Activated B cell treated with CpG ODN at 0.5 μM for 24 hours (primary cell): ENCODE results near the gene FYN. TPM values are rescaled to one million over a fixed set of nuclear protein-coding genes. Genes with fewer than 3 reads are reported as not detected.

ENCODE experiments used
- ATAC-seq: fragments of 200-7000 bp; cut with Tn5 transposase; one replicate; pipeline ENCODE4 v1.10.0; 2021; ENCODE audit warnings: low read depth, mild to moderate bottlenecking, moderate library complexity
- CTCF ChIA-PET: fragments of 350-600 bp; sonication (Branson Sonifier 250); formaldehyde crosslinking; loops from one replicate; lab custom pipeline; 2021; ENCODE audit warnings: antibody characterized with exemption; lab: Charles Lee
- POLR2A ChIA-PET: fragments of 350-600 bp; sonication (Branson Sonifier 250); formaldehyde crosslinking; loops from one replicate; lab custom pipeline; 2021; ENCODE audit warnings: antibody characterized with exemption; lab: Charles Lee
- DNase-seq: peaks from one replicate; pipeline ENCODE4 v3.0.0; 2022
- H3K27ac Mint-ChIP-seq: one replicate; pipeline ENCODE4 v1.8.0; 2020; ENCODE audit warnings: mixed read lengths
- H3K27me3 Mint-ChIP-seq: one replicate; pipeline ENCODE4 v1.8.0; 2021; ENCODE audit warnings: mixed read lengths
- H3K36me3 Mint-ChIP-seq: one replicate; pipeline ENCODE4 v1.8.0; 2021; ENCODE audit warnings: low read depth, mixed read lengths
- H3K4me1 Mint-ChIP-seq: one replicate; pipeline ENCODE4 v1.8.0; 2021; ENCODE audit warnings: mixed read lengths
- H3K4me3 Mint-ChIP-seq: one replicate; pipeline ENCODE4 v1.8.0; 2020; ENCODE audit warnings: mild to moderate bottlenecking, mixed read lengths
- H3K9me3 Mint-ChIP-seq: one replicate; pipeline ENCODE4 v1.8.0; 2020; ENCODE audit warnings: mixed read lengths
- intact Hi-C: fragments of 100-400 bp; cut with micrococcal nuclease; formaldehyde crosslinking; loops from one replicate; pipeline ENCODE4 v1.15.1; 2024
- total RNA-seq: library from RNA; stranded (reverse); gene quantifications from 2 replicates; pipeline ENCODE4 v1.2.3, GENCODE V29; 2022
- TF ChIP-seq, protein P1 (sequence below): fragments of 200-600 bp; IDR thresholded peaks from one replicate; pipeline ENCODE4 v1.8.0; 2022; ENCODE audit warnings: antibody characterized with exemption, mild to moderate bottlenecking

FYN gene
- total RNA-seq, 1 donor from 2014 or later = 64.7 TPM

DNA sequence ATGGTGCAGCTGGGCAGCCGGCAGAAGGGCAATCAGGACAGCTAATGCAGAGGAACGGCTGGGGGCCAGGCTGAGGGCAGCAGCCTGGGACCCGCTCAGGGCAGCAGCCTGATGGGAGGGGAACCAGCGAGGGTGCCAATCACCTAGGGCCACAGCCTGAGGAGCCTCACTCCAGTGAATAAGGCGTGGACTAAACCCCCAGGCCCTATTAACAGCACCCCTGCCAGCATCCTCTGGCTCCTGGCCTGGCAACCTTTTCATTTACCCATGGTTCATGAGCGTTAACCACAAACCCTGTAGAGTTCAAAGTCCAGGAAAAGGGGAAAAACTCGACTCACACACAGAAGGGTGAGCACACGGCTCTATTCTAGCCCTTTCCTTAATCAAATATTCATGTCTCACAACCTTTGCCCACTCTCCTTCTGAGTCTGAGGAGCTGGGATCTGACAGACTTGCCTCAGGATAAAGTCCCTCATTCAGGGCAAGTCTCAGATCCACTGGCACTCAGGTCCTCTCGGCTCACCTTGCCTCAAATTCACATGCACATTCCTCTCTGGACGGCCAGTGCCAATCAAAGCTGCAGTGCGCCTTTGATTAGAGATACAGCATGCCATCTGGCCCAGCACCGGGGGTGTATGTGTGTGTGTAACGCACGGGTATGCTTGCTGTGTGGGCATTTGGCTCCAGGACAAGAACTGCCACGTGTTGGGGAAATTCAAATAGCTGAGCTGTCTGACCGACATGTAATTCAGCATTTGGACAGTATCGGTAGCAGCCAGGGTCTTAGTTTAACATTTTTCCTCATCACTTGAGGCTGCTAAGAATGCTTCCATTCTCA, 180.7 kb downstream of the FYN start:
- TF ChIP-seq, protein P1, sequence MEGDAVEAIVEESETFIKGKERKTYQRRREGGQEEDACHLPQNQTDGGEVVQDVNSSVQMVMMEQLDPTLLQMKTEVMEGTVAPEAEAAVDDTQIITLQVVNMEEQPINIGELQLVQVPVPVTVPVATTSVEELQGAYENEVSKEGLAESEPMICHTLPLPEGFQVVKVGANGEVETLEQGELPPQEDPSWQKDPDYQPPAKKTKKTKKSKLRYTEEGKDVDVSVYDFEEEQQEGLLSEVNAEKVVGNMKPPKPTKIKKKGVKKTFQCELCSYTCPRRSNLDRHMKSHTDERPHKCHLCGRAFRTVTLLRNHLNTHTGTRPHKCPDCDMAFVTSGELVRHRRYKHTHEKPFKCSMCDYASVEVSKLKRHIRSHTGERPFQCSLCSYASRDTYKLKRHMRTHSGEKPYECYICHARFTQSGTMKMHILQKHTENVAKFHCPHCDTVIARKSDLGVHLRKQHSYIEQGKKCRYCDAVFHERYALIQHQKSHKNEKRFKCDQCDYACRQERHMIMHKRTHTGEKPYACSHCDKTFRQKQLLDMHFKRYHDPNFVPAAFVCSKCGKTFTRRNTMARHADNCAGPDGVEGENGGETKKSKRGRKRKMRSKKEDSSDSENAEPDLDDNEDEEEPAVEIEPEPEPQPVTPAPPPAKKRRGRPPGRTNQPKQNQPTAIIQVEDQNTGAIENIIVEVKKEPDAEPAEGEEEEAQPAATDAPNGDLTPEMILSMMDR = no peak
- intact Hi-C loops = no loop called here
- no peak overlapping the region for H3K4me3 Mint-ChIP-seq
- H3K27me3 Mint-ChIP-seq = no peaks in the 10 kb centered on the region
- ChIA-PET CTCF (no interaction called here), POLR2A (no interaction called here)
- no peak for DNase-seq
- H3K4me1 Mint-ChIP-seq = no peaks in the 10 kb centered on the region
- H3K27ac Mint-ChIP-seq = no peak overlapping the region
- ATAC-seq = no peak
- no peaks in the 10 kb centered on the region for H3K9me3 Mint-ChIP-seq
- peaks cover 83% of the 10 kb centered on the region for H3K36me3 Mint-ChIP-seq

DNA sequence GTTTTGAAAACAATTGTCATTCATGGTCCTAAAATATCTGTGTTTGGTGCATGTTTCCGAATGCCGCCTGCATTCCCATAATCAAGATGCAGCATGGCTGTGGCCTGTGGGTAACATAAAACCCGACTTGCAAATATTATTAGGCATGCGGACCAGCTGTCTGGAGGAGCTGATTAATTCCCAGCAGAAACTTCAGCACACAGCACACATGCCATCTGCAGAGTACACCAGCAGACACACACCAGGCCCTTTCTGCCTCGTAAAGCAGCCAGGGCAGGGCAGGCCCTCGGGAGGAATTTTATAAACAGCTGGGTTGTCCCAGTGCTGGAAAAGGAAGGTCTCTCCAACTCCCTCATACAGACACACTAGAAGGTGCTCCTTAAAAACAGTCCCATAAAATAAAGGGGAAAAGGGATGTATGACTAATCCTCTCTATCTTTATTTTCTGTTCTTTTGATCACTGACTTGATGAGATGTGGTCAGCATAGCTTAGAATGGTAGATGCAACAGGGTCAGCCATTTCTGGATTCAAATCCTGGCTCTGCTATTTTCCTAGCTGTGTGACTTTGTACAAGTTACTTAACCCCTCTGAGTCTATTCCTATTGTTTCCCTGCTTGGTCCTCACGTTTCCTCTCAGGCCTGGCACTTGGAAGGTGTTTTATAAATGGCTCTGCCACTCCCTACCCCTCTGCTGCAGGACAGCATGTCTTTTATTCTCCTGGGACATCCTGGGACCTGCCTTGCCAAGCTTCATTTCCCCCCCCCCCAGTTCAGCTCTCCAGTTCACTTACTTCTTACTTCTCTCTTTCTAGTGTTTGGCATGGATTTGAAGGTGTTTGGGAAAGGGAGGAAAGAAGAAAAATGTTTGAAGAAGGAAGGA, 181.7 kb downstream of the FYN start:
- POLR2A ChIA-PET = no interaction called here
- no peak overlapping the region for H3K4me3 Mint-ChIP-seq

DNA sequence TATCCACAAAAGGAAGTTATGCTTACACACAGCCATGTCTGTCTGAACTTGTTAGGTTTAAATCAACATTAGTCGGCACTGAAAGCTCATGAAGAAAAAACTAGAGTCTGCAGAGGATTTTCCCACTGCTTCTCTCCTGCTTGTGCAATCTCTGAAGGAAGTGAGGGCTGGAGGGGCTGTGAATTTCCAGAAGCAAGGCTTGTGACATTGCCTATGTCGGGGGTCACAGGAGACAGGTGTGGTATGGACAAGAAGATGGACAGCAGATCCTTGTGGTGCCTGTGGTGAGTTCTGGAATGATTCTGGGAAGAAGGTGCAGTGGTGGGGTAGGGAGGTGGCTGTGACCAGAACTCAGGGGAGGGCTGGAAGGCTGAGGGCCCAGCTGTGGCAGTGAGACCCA, 183.3 kb downstream of the FYN start:
- Mint-ChIP-seq H3K4me1 (no peaks in the 10 kb centered on the region), H3K36me3 (peaks cover 81% of the 10 kb centered on the region), H3K27ac (no peak overlapping the region), H3K27me3 (no peaks in the 10 kb centered on the region), H3K9me3 (no peaks in the 10 kb centered on the region), H3K4me3 (no peak overlapping the region)
- ChIA-PET POLR2A (no interaction called here), CTCF (no interaction called here)
- DNase-seq = no peak
- no peak for ATAC-seq
- intact Hi-C loops = no loop called here
- TF ChIP-seq, protein P1 = no peak

More for the DNA sequence above, 181.7 kb downstream of the FYN start:
- ATAC-seq = no peak
- CTCF ChIA-PET = no interaction called here
- H3K36me3 Mint-ChIP-seq = peaks cover 84% of the 10 kb centered on the region
- no peaks in the 10 kb centered on the region for H3K9me3 Mint-ChIP-seq
- TF ChIP-seq, protein P1 = no peak
- intact Hi-C loops = no loop called here
- no peak for DNase-seq
- no peaks in the 10 kb centered on the region for H3K4me1 Mint-ChIP-seq
- H3K27me3 Mint-ChIP-seq = no peaks in the 10 kb centered on the region
- no peak overlapping the region for H3K27ac Mint-ChIP-seq

DNA sequence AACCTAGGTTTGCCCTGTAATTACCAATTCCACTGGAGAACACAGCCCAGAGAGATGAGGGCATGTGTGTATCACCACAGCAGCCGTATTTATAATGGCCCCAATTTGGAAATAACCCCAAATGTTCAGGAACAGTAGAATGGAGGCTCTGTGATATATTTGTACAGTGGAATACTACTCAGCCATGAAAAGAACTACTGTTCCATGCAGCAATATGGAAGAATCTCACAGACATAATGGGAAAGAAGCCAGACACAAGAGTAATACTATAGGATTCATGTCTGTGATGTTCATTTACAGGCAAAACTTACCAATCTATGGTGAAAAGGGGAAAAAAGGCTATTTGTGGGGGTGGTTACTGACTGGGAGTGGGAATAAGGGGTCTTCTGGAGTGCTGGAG, 183.8 kb downstream of the FYN start:
- Mint-ChIP-seq H3K36me3 (peaks cover 81% of the 10 kb centered on the region), H3K27me3 (no peaks in the 10 kb centered on the region), H3K4me1 (no peaks in the 10 kb centered on the region), H3K9me3 (no peaks in the 10 kb centered on the region), H3K4me3 (no peak overlapping the region), H3K27ac (no peak overlapping the region)
- intact Hi-C loops = no loop called here
- ChIA-PET CTCF (no interaction called here), POLR2A (no interaction called here)
- TF ChIP-seq, protein P1 = no peak
- DNase-seq (no peak), ATAC-seq (no peak)

DNA sequence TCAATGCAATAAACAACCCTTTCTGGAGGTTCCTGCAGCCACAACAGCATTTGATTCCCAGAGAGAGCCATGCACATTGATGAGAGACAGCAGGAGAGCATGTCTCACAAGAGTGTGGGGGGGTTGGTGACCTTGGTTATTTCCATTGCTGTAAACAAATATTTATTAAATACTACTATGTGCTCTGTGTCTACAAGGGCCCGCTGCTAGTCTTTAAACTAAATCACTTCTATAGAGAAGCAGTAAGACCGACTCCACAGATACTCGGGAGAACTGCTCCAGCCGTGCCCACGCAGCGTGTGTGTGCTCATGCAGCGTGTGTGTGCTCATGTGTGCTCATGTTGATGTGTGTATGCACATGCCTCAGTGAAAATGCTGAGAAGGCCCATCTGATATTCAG, 184.9 kb downstream of the FYN start:
- intact Hi-C loops = no loop called here
- ChIA-PET CTCF (no interaction called here), POLR2A (no interaction called here)
- Mint-ChIP-seq H3K27me3 (no peaks in the 10 kb centered on the region), H3K36me3 (peaks cover 76% of the 10 kb centered on the region), H3K4me1 (no peaks in the 10 kb centered on the region), H3K4me3 (no peak overlapping the region), H3K9me3 (no peaks in the 10 kb centered on the region), H3K27ac (no peak overlapping the region)
- no peak for ATAC-seq
- TF ChIP-seq, protein P1 = no peak
- DNase-seq = no peak
